ENCODE measurements around the gene CFAP44.

GRCh38 chr3:113454630-113455029 lies 13.3 kb upstream of the CFAP44 start:
- no peak for TF ChIP-seq POLR2AphosphoS5 (IDR thresholded peaks at IDR 0.05; ENCODE audit: low read depth, low read length)
- no peak for TF ChIP-seq REST (IDR thresholded peaks at IDR 0.05; ENCODE audit: insufficient read depth in 1 of 2, low read depth in 2 of 2, low read length in 2 of 2)
- no peak for TF ChIP-seq TAF1 (IDR thresholded peaks at IDR 0.05; ENCODE audit: borderline replicate concordance, insufficient read depth, low read length)
- TF ChIP-seq SIN3A (IDR thresholded peaks at IDR 0.05; ENCODE audit: borderline replicate concordance, insufficient read depth, low read length) = no peak
- TF ChIP-seq FOXP2 (optimal IDR thresholded peaks at IDR 0.05; ENCODE audit: borderline replicate concordance, extremely low read depth, extremely low read length, insufficient read depth) = no peak

Measured in PFSK-1 (cell line).